Chondrocyte (in vitro differentiated cells): ENCODE data around the gene BRD9. TPM values are rescaled to one million over a fixed set of nuclear protein-coding genes. Genes with fewer than 3 reads are reported as not detected.

Experiments used
- DNase-seq: peaks from one replicate; pipeline ENCODE4 v3.0.0; 2021; ENCODE audit warnings: mixed read lengths, low spot score
- H3K27ac Mint-ChIP-seq: one replicate; pipeline ENCODE4 v1.8.0; 2021; ENCODE audit warnings: mild to moderate bottlenecking, moderate library complexity, mixed read lengths; ENCODE audit not compliant: unreplicated experiment
- H3K27me3 Mint-ChIP-seq: 2 replicates; pipeline ENCODE4 v1.8.0; 2021; ENCODE audit warnings: low read depth, mixed read lengths
- H3K36me3 Mint-ChIP-seq: 2 replicates; pipeline ENCODE4 v1.8.0; 2021; ENCODE audit warnings: low read depth, mixed read lengths
- H3K4me1 Mint-ChIP-seq: 2 replicates; pipeline ENCODE4 v1.8.0; 2021; ENCODE audit warnings: low read depth, mild to moderate bottlenecking, mixed read lengths
- H3K4me3 Mint-ChIP-seq: one replicate; pipeline ENCODE4 v1.8.0; 2021; ENCODE audit warnings: mild to moderate bottlenecking, moderate library complexity, mixed read lengths; ENCODE audit not compliant: unreplicated experiment
- H3K9me3 Mint-ChIP-seq: 2 replicates; pipeline ENCODE4 v1.8.0; 2021; ENCODE audit warnings: low read depth, mixed read lengths
- CTCF ChIP-seq: fragments of 200-600 bp; sonication (generic); IDR thresholded peaks from 2 replicates; pipeline ENCODE4 v1.5.0; 2021; ENCODE audit warnings: antibody characterized with exemption, mild to moderate bottlenecking, moderate library complexity
- total RNA-seq: library from RNA; stranded (reverse); gene quantifications from 3 replicates; pipeline ENCODE4 v1.2.1, GENCODE V29; 2021

BRD9 gene
- total RNA-seq, 1 donor from 2014 or later: 26.5 TPM

GRCh38 chr5:927172-928015 lies 34.8 kb upstream of the BRD9 start:
- DNase-seq: no peak
- peaks cover 3% of the 10 kb centered on the region for H3K36me3 Mint-ChIP-seq
- H3K4me1 Mint-ChIP-seq: peaks cover 6% of the 10 kb centered on the region
- H3K27ac Mint-ChIP-seq: no peak overlapping the region
- peak; percentile 4 for TF ChIP-seq CTCF
- peak overlapping the region; percentile 40 for H3K4me3 Mint-ChIP-seq
- no peaks in the 10 kb centered on the region for H3K9me3 Mint-ChIP-seq
- peaks cover 59% of the 10 kb centered on the region for H3K27me3 Mint-ChIP-seq

GRCh38 chr5:926417-927171 lies 34.0 kb upstream of the BRD9 start:
- Mint-ChIP-seq H3K4me1 (peaks cover 6% of the 10 kb centered on the region), H3K4me3 (peak overlapping the region; percentile 66), H3K27ac (no peak overlapping the region), H3K9me3 (no peaks in the 10 kb centered on the region), H3K27me3 (peaks cover 52% of the 10 kb centered on the region), H3K36me3 (peaks cover 3% of the 10 kb centered on the region)
- TF ChIP-seq CTCF: peak; percentile 71
- no peak for DNase-seq

DNA sequence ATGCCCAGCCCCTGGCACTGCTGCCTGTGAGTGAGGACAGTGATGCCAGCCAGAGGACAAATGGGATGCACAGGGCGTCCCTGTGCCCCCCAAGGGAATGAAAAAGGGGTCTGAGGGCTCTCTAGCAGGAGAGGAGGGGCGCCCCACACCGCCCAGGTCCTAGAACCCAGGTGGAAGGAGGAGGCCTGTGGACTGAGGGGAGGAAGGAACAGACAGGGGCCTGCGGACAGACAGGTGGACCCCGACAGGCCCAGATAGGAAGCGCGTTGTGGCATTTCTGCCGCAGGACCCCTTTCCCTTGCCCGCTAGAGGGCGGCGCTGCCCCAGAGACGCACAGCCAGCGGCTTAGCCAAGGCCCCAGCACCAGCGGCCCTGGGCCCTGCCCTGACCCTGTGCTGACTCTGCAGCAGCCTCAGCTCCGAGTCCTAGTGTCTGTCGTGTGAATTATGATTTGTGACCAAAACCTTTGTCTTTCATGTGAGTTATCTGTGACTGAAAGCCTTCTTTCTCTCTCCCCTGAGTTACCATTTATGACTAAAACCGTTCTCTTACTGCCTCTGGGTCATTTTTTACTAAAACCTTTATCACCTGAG lies 30.8 kb upstream of the BRD9 start:
- Mint-ChIP-seq H3K4me3 (no peak overlapping the region), H3K4me1 (peaks cover 6% of the 10 kb centered on the region), H3K36me3 (peaks cover 4% of the 10 kb centered on the region), H3K9me3 (peaks cover 8% of the 10 kb centered on the region), H3K27me3 (peaks cover 31% of the 10 kb centered on the region), H3K27ac (no peak overlapping the region)
- no peak for DNase-seq
- TF ChIP-seq CTCF: peak; percentile 95

DNA sequence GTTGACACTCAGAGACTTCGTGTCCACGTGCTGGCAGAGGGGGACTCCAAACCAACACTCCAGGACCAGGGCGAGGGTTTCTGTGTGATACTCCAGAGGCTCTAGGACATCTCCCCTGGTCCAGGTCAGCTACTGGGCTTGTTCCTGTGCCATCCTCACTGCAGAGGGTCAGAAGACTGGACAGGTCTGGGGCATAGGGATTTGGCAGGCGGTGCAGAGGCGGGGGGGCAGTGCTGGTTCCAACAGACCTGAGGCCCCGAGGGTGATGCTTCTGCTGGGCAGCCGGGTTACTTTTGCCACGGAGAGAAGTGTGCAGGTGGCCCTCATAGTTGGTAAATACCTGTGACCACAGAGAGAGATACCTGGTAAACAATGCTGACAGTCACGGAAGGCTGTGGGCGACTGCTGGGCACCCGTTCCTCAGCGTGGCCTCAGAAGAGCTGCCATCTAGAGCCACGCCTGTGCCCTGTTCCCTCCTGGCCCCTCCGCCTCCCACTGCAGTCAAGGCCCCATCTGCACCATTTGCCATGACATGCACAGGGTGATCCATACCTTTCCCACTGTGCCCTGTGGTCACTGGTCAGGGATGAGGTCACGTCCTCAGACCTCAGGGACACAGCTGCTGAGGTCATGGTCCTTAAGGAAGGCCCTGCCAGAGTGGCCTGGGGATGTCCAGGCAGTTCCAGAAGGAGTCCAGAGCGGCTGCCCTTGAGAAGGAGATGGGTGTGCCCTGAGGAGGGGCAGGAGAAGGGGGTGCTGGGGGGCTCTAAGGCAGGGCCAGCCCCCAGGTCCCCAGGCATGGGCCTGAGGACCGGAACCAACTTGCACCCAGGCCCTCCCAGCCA lies 30.1 kb upstream of the BRD9 start:
- no peak for TF ChIP-seq CTCF
- Mint-ChIP-seq H3K4me3 (no peak overlapping the region), H3K4me1 (peaks cover 6% of the 10 kb centered on the region), H3K27ac (no peak overlapping the region), H3K9me3 (peaks cover 8% of the 10 kb centered on the region), H3K36me3 (peaks cover 3% of the 10 kb centered on the region), H3K27me3 (peaks cover 27% of the 10 kb centered on the region)
- no peak for DNase-seq
